SH-SY5Y (cell line): Measurements from ENCODE around the gene RPS6KA2.

Experiments used
- GATA2 ChIP-seq: IDR thresholded peaks from 2 replicates; pipeline ENCODE4 v1.6.1; 2011; ENCODE audit warnings: mild to moderate bottlenecking, low read depth, low read length
- GATA3 ChIP-seq: IDR thresholded peaks from 2 replicates; pipeline ENCODE4 v1.6.1; 2011; ENCODE audit warnings: low read depth, mild to moderate bottlenecking, low read length, moderate library complexity

- TF ChIP-seq GATA2 (no peak), GATA3 (no peak)
Observed at GRCh38 chr6:166591961-166592520, 35.0 kb downstream of the RPS6KA2 start.
